Measurements from ENCODE around the gene SMARCC1.
"Not testable (repeated sequence)": the region's sequence is repeated elsewhere in the genome, so short reads cannot be mapped to it uniquely, and the experiment has no call there.

DNA sequence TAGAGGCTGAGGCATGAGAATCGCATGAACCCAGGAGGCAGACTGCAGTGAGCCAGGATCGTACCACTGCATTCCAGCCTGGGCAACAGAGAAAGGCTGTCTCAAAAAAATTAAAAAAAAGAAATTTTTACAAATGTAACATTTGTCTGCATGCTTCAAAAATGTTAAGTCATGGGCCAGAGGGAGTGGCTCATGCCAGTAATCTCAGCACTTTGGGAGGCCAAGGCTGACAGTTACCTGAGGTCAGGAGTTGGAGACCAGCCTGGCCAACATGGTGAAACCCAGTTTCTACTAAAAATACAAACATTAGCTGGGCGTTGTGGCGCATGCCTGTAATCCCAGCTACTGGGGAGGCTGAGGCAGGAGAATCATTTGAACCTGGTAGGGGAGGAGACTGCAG lies 21.5 kb downstream of the SMARCC1 start:
- TF ChIP-seq, protein P1, sequence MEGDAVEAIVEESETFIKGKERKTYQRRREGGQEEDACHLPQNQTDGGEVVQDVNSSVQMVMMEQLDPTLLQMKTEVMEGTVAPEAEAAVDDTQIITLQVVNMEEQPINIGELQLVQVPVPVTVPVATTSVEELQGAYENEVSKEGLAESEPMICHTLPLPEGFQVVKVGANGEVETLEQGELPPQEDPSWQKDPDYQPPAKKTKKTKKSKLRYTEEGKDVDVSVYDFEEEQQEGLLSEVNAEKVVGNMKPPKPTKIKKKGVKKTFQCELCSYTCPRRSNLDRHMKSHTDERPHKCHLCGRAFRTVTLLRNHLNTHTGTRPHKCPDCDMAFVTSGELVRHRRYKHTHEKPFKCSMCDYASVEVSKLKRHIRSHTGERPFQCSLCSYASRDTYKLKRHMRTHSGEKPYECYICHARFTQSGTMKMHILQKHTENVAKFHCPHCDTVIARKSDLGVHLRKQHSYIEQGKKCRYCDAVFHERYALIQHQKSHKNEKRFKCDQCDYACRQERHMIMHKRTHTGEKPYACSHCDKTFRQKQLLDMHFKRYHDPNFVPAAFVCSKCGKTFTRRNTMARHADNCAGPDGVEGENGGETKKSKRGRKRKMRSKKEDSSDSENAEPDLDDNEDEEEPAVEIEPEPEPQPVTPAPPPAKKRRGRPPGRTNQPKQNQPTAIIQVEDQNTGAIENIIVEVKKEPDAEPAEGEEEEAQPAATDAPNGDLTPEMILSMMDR (IDR thresholded peaks at IDR 0.05; ENCODE audit: insufficient read depth, low read length), result not testable (repeated sequence)
- TF ChIP-seq POLR2AphosphoS5 (IDR thresholded peaks at IDR 0.05; ENCODE audit: low read depth), result not testable (repeated sequence)
- TF ChIP-seq, protein P2, sequence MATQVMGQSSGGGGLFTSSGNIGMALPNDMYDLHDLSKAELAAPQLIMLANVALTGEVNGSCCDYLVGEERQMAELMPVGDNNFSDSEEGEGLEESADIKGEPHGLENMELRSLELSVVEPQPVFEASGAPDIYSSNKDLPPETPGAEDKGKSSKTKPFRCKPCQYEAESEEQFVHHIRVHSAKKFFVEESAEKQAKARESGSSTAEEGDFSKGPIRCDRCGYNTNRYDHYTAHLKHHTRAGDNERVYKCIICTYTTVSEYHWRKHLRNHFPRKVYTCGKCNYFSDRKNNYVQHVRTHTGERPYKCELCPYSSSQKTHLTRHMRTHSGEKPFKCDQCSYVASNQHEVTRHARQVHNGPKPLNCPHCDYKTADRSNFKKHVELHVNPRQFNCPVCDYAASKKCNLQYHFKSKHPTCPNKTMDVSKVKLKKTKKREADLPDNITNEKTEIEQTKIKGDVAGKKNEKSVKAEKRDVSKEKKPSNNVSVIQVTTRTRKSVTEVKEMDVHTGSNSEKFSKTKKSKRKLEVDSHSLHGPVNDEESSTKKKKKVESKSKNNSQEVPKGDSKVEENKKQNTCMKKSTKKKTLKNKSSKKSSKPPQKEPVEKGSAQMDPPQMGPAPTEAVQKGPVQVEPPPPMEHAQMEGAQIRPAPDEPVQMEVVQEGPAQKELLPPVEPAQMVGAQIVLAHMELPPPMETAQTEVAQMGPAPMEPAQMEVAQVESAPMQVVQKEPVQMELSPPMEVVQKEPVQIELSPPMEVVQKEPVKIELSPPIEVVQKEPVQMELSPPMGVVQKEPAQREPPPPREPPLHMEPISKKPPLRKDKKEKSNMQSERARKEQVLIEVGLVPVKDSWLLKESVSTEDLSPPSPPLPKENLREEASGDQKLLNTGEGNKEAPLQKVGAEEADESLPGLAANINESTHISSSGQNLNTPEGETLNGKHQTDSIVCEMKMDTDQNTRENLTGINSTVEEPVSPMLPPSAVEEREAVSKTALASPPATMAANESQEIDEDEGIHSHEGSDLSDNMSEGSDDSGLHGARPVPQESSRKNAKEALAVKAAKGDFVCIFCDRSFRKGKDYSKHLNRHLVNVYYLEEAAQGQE (IDR thresholded peaks at IDR 0.05; ENCODE audit: insufficient replicate concordance, low read depth), result not testable (repeated sequence)

Measured in HL-60 (cell line).